HK-2 (cell line): ENCODE measurements around the gene PIGA.
"Not testable (repeated sequence)": the region's sequence is repeated elsewhere in the genome, so short reads cannot be mapped to it uniquely, and the experiment has no call there.

ENCODE experiments used
- DNase-seq: peaks from one replicate; pipeline ENCODE4 v3.0.0-alpha.2; 2018; ENCODE audit not compliant: unreplicated experiment

The PIGA gene

GRCh38 chrX:15321447-15321846 is 13.9 kb downstream of the PIGA start:
- DNase-seq: no peak

- no peak for DNase-seq
Measured at GRCh38 chrX:15320297-15320696, 15.0 kb downstream of the PIGA start.

- DNase-seq: no peak
Measured at GRCh38 chrX:15319075-15319474, 16.2 kb downstream of the PIGA start.

- DNase-seq: no peak
Measured at GRCh38 chrX:15315509-15315908, 19.8 kb downstream of the PIGA start, which contains the start of gene ASB11. TSS of gene ASB11 (minus strand) at chrX:15315640. CDS start at chrX:15315605, 35 bp downstream.

- no peak for DNase-seq
Measured at GRCh38 chrX:15314472-15314871, 20.9 kb downstream of the PIGA start.

- DNase-seq: no peak
Measured at GRCh38 chrX:15311119-15311518, 24.2 kb downstream of the PIGA start.

GRCh38 chrX:15310117-15310516 is 25.2 kb downstream of the PIGA start:
- DNase-seq: no peak

- not testable (repeated sequence) for DNase-seq
Measured at GRCh38 chrX:15305899-15306298, 29.4 kb downstream of the PIGA start.

GRCh38 chrX:15301924-15302323 is 33.4 kb downstream of the PIGA start:
- peak; percentile 62 for DNase-seq

- DNase-seq: no peak
Measured at GRCh38 chrX:15299941-15300851, 35.1 kb downstream of the PIGA start.

GRCh38 chrX:15298780-15299179 is 36.5 kb downstream of the PIGA start:
- DNase-seq: no peak

GRCh38 chrX:15298201-15298600 is 37.1 kb downstream of the PIGA start:
- no peak for DNase-seq

GRCh38 chrX:15293451-15293850 is 41.9 kb downstream of the PIGA start:
- DNase-seq: no peak

GRCh38 chrX:15292861-15293260 is 42.5 kb downstream of the PIGA start:
- no peak for DNase-seq

- DNase-seq: no peak
Measured at GRCh38 chrX:15277604-15278003, 57.7 kb downstream of the PIGA start.

GRCh38 chrX:15274946-15275345 is 60.4 kb downstream of the PIGA start:
- DNase-seq: no peak

- not testable (repeated sequence) for DNase-seq
Measured at GRCh38 chrX:15273275-15273674, 62.0 kb downstream of the PIGA start.

GRCh38 chrX:15271757-15272156 is 63.6 kb downstream of the PIGA start:
- DNase-seq: no peak

GRCh38 chrX:15269618-15270521 is 65.5 kb downstream of the PIGA start, which contains the start of gene ASB9:
TSS of gene ASB9 (minus strand) at chrX:15270083. CDS start at chrX:15269874, 209 bp downstream.
- DNase-seq: peak; percentile 77
